ENCODE measurements around the gene ROPN1B.

DNA sequence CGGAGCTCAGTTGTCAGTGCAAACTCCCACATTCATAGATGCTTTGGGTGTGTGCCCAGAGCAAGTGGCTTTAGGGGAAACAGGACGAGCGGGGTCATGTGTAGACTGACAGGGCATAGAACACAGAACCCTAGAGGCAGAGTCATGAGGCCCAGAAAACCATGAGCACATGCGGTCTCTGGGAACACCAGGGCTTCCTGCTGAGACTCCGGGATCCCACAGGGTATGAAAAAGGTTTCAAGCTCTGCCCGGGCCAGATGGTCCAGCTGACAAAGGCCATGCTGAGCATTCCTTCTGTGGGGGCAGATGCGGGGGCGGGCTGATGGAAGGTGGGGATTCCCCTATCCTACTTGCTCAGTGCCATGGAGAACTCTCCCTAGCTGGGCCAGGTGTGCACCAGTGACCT is 44.8 kb downstream of the ROPN1B start:
- TF ChIP-seq, protein P1, sequence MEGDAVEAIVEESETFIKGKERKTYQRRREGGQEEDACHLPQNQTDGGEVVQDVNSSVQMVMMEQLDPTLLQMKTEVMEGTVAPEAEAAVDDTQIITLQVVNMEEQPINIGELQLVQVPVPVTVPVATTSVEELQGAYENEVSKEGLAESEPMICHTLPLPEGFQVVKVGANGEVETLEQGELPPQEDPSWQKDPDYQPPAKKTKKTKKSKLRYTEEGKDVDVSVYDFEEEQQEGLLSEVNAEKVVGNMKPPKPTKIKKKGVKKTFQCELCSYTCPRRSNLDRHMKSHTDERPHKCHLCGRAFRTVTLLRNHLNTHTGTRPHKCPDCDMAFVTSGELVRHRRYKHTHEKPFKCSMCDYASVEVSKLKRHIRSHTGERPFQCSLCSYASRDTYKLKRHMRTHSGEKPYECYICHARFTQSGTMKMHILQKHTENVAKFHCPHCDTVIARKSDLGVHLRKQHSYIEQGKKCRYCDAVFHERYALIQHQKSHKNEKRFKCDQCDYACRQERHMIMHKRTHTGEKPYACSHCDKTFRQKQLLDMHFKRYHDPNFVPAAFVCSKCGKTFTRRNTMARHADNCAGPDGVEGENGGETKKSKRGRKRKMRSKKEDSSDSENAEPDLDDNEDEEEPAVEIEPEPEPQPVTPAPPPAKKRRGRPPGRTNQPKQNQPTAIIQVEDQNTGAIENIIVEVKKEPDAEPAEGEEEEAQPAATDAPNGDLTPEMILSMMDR (conservative IDR thresholded peaks at IDR 0.05; ENCODE audit: low read depth, low read length), result no peak
- no peak for TF ChIP-seq EZH2 (IDR thresholded peaks at IDR 0.05; ENCODE audit: borderline replicate concordance, low read depth, low read length, poor library complexity, severe bottlenecking)
